TTC549 (cell line): ENCODE results near the gene RABGEF1.
"Not testable (repeated sequence)": the region's sequence is repeated elsewhere in the genome, so short reads cannot be mapped to it uniquely, and the experiment has no call there.

Source experiments
- FAIRE-seq: peaks from 2 replicates; lab custom pipeline; 2012; peaks lifted over from hg19 to GRCh38; lab: Jason Lieb, UNC

RABGEF1 gene

GRCh38 chr7:66735850-66736249 lies 4.7 kb upstream of the RABGEF1 start:
- FAIRE-seq, result no peak

- no peak for FAIRE-seq
These were observed 3.6 kb upstream of the RABGEF1 start for GRCh38 chr7:66736892-66737291.

GRCh38 chr7:66737667-66738066 lies 2.9 kb upstream of the RABGEF1 start:
- FAIRE-seq, result no peak

- no peak for FAIRE-seq
These were observed 1.1 kb upstream of the RABGEF1 start for GRCh38 chr7:66739477-66739876.

GRCh38 chr7:66739953-66740301 lies 606 bp upstream of the RABGEF1 start:
- FAIRE-seq, result no peak

- not testable (repeated sequence) for FAIRE-seq
These were observed 612 bp downstream of the RABGEF1 start for GRCh38 chr7:66740980-66741709.

GRCh38 chr7:66741710-66742049 lies 1.1 kb downstream of the RABGEF1 start:
- FAIRE-seq, result no peak

GRCh38 chr7:66742298-66742697 lies 1.8 kb downstream of the RABGEF1 start:
- not testable (repeated sequence) for FAIRE-seq

GRCh38 chr7:66743920-66744319 lies 3.4 kb downstream of the RABGEF1 start:
- FAIRE-seq, result no peak

GRCh38 chr7:66747385-66747784 lies 6.9 kb downstream of the RABGEF1 start:
- no peak for FAIRE-seq

GRCh38 chr7:66747881-66748511 lies 7.5 kb downstream of the RABGEF1 start:
- no peak for FAIRE-seq

GRCh38 chr7:66748791-66749190 lies 8.3 kb downstream of the RABGEF1 start:
- FAIRE-seq, result no peak

- FAIRE-seq, result no peak
These were observed 11.4 kb downstream of the RABGEF1 start for GRCh38 chr7:66751945-66752344.

GRCh38 chr7:66754541-66754940 lies 14.0 kb downstream of the RABGEF1 start:
- no peak for FAIRE-seq

GRCh38 chr7:66755059-66755458 lies 14.5 kb downstream of the RABGEF1 start:
- not testable (repeated sequence) for FAIRE-seq

- FAIRE-seq, result not testable (repeated sequence)
These were observed 15.7 kb downstream of the RABGEF1 start for GRCh38 chr7:66756227-66756626.

GRCh38 chr7:66756889-66757288 lies 16.4 kb downstream of the RABGEF1 start:
- no peak for FAIRE-seq

- FAIRE-seq, result no peak
These were observed 17.4 kb downstream of the RABGEF1 start for GRCh38 chr7:66757939-66758338.

- no peak for FAIRE-seq
These were observed 18.6 kb downstream of the RABGEF1 start for GRCh38 chr7:66758950-66759628.

GRCh38 chr7:66763183-66763582 lies 22.6 kb downstream of the RABGEF1 start:
- FAIRE-seq, result not testable (repeated sequence)

- not testable (repeated sequence) for FAIRE-seq
These were observed 23.3 kb downstream of the RABGEF1 start for GRCh38 chr7:66763633-66764355.

GRCh38 chr7:66764905-66765304 lies 24.4 kb downstream of the RABGEF1 start:
- not testable (repeated sequence) for FAIRE-seq
